Stromal cell of bone marrow (primary cell): Measurements from ENCODE around the gene WSCD1.

ENCODE experiments used
- DNase-seq: peaks from one replicate; pipeline ENCODE4 v3.0.0-alpha.2; 2012; ENCODE audit warnings: low read depth

Gene WSCD1

DNA sequence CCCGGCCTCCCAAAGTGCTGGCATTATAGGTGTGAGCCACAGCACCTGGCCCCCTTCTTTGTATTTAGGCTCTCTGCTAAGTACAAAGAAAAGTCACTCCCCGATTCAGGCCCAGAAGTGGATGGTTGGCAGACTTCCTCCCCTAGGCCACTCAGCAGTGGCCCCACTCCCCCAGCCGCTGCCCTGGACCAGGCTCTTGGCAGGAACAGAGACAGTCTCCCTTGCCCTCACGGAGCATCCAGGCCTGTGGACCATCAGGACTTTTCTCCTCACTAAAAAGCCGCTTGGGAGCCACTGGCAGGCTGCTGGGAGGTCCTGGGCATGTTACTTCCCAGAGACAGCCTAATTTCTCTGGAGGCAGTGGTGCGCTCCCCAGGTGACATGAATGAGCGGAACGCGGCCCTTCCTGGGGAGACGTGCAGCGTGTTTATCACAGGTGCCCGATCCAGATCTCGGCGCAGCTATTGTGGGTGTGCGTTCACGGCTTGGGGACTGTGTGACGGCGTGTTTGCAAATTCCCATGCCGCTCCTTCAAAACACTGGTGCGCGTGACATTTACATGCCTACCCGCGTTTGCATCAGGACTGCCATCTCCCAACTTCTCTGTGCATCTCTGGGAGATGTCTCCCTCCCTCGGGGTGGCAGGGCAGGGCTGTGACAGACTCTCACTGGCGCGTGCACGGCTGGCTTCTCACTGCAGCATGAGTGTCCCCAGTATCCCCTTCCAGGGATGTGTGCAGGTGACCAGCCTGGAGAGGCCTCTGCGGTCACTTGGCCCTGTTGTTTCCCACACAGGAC lies 16.6 kb downstream of the WSCD1 start:
- DNase-seq: no peak

DNA sequence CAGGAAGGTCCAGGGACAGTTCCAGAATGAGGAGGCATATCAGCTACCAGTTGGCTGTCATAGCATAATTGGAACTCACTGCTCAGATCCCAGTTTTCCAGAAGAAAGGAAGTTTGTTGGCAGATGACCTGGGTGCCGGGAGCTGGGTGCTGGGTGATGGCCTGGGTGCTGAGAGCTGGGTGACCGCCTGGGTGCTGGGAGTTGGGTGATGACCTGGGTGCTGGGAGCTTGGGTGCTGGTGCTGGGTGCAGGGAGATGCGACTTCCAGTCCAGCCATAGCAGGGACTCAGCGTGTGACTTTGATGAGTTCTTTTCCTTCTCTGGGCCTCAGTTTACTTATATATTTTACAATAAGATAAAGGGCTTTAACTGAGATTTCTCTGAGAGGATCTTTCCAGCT lies 18.0 kb downstream of the WSCD1 start:
- no peak for DNase-seq

DNA sequence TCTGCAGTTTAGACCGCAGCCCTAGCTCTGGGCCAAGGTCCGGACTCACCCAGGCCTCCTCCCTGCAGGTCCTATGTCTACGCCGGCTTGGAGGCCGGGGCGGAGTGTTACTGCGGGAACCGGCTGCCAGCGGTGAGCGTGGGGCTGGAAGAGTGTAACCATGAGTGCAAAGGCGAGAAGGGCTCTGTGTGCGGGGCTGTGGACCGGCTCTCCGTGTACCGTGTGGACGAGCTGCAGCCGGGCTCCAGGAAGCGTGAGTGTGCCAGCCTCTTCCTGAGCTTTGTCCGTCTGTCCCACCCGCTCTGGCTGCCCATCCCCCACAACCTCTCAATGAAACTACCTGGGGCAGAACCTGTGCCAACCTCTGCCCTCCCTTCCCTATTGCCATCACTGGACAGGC lies 20.1 kb downstream of the WSCD1 start:
- no peak for DNase-seq

DNA sequence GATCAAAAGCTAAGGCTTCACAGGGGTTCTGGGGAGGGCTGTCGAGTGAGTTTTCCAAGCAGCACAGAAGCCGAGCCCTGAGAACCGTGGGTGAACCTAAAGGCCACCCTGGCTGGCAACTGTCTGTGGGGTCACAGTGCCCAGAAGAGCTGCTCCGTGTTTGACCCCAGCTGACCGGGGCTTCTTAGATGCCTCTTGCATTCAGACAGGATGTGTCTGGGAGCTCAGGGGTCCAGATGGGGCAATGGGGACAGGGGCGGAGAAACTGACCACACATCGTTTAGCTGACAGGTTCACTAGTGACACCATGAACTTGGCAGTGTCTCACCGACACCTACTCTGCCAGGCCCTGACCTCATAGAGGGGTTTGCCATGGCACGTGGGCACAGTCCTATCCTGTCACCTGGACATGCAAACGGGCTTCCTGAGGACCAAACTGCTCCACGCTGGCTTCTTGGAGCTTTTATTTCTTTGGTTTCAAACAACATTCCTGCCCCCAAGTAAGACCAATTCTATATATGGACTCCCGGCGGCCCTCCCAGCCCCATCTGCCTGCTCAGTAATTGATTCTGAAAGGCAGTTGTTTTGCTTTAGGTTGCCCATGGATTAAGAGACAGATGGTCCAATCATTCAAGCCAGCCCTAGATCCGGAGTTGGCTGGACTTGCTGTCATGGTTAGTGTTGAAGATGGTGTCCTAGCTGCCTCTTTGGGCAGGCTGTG lies 22.2 kb downstream of the WSCD1 start:
- no peak for DNase-seq

DNA sequence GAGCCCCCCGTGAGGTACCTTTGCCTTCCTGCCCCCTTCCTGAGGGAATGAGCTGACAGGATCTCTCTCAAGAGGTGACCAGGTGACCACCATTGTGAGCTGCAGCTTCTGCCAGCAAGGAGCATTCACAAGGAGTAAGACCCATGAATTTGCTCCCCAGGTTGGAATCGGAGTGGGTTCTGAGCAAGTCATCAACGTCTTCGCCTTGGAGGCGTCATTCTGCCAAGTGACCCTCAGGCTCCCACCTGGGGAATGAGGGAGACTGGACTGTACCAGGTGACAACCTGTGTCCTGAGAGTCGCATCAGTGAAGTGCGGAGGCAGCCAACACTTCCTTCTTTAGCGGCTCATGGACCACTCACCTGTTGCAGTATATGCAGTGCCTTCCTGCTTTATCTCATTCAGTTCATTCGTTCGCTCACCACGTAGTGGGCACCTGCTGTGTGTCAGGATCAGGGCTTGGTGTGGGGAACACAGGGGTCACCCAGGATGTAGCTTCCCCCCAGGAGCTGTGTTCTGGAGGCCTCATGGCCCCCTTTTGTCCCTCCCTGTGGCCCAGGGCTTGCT lies 22.8 kb downstream of the WSCD1 start:
- DNase-seq: no peak

DNA sequence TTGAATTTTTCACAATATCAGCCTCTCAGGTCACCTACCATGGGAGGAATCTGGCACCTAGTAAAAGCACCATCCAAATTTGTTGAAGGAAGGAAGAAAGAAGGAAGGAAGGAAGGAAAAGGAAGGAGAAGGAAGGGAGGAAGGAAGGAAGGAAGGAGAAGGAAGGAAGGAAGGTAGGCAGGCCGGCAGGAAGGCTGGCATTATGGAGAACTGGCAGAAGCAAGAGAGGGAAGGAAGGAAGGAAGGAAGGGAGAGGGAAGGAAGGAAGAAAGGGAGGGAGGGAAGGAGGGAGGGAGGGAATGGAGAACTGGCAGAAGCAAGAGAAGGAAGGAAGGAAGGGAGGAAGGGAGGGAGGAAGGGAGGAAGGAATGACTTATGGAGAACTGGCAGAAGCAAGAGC lies 24.3 kb downstream of the WSCD1 start:
- no peak for DNase-seq

DNA sequence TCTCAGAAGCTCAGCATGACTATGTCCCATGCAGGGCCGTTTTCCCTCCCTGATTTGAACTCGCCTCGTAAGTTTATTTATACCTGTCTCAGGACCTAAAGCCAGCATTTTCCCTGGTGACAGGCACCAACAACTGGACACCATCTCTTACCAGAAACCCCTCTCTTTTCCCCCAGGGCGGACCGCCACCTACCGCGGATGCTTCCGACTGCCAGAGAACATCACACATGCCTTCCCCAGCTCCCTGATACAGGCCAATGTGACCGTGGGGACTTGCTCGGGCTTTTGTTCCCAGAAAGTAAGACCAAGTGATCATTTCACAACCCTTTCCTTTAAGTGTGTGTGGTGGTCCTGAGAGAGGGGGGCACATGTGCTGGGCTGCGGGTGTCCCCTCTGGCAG lies 24.7 kb downstream of the WSCD1 start:
- DNase-seq: no peak

DNA sequence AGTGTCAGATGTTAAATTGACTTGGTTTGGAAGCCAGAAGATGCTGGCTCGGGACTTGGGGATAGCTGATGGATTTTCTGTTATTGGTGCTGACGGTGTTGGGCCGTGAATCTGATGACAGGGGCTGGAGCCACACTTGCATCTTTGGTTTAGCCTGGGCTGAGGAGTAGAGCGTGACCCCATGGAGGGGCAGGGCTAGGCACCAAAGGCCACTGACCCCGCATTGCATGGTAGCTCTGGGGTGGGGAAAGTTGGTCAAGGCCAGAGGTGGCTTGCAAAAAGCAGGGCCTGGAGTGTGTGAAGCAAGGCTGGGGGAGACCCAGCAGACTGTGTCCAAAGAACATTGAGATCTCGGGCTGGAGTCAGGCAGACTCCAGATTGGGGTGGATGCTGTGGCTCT lies 25.3 kb downstream of the WSCD1 start:
- DNase-seq: no peak

DNA sequence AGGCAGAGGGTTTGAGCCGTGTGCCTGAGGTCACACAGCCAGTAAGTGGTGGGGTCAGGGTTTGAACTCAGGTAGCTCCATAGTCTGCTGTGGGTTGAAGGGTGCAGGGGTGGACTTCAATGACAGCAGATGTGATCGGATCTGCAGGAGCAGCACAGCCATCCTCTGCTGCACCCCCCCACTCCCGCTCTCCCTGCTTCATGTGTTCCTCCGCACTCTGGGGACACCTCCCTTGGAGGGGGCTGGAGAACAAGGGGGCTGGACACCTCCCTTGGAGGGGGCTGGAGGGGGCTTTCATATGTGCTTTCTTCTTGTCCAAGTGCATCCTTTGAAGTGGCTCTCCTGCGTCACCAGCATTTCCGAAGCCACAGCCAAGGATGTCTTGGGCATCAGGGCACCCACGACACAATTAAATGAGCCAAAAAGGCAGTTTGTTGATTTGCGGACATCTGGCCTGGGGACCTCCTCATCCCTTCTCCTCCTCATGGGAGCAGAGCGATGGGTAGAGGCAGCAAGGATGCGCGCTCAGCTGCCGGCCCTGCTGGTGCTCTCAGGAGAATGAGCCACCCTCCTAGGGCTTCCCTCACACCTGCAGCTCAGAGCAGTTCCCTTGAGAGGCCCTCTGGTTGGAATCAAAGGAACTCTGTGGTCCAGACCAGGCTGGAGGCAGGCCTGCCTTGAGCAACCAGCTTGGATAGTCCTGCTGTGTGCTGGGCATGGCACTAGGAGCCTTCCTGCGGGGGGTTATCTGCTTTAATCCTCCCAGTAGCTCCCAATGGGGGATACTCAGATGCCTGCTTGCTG lies 26.2 kb downstream of the WSCD1 start:
- DNase-seq: no peak

DNA sequence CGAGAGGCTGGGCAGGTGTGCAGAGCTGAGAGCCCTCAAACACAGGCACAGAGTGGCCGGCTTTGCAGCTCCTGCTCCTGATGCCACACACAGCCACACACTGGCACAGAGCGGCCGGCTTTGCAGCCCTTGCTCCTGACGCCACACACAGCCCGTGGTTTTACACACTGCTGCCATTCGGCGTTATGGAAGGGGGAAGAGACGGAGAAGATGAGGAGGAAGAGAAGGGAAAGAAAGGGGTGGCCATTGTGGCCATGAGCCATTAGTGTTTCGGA lies 26.8 kb downstream of the WSCD1 start:
- DNase-seq: no peak

DNA sequence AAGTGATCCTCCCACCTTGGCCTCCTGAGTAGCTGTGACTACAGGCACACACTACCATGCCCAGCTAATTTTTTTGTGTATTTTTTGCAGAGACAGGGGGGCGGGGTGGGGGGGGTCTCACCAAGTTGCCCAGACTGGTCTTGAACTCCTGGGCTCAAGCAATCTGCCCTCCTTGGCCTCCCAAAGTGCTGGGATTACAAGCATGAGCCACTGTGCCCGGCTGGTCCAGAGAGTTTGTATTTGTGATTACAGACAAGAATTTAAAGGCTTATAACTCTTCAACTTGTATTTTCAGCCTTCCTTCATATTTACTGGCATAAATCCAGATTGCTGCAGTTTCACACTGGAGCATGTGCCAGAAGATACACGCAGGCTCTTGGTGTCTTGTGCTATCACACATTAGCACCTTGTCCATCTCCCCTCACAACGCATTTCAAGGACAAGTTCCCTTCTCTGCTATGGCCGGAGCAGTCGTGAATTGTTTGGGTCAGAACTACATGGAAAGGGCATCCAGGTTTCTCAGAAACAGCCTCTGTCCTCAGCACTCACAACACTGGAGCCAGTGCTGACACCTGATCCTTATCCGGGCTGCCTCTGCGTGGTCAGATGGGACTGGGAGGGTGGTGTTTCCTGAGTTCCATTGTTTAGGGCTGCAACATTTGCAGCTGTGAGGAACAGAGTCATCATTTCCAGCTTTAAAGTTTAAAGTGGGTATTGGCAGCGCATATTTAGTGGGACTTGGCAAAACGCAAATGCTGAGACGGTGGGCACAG lies 28.1 kb downstream of the WSCD1 start:
- no peak for DNase-seq

DNA sequence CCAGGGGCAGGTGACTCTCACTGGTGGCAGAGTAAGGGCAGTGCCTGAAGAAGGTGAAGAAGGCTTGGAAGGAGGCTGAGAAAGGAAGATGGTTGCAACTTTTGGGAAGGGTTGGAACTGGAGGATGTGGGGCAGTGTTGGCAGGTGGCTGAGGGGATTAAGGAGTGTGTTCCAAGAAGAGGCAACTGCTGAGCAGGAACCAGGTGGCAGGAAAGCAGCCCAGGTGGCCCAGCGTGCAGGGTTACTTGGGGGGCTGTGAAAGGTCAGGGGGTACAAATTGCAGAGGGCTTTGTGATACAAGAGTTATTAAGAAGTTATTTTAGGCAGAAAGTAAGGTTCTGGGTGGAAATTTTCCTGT lies 28.6 kb downstream of the WSCD1 start:
- DNase-seq: no peak

DNA sequence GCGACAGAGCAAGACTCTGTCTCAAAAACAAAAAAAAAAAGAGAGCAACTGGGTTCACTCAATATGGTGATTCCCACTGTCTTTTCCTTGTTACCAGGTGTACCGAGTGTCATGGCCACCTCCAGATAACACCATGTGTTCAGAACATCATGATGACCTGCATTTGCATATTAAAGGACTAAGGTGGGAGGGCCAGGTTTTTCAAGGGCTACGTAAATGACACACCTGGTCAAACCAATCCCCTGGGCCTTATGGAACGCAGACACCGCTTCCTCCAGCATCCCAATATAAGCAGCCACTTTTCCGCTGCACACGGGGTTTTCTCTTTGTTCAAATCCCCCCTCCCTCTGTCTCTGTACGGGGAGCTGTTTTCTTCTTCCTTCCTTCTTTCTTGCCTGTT lies 29.3 kb downstream of the WSCD1 start:
- no peak for DNase-seq

DNA sequence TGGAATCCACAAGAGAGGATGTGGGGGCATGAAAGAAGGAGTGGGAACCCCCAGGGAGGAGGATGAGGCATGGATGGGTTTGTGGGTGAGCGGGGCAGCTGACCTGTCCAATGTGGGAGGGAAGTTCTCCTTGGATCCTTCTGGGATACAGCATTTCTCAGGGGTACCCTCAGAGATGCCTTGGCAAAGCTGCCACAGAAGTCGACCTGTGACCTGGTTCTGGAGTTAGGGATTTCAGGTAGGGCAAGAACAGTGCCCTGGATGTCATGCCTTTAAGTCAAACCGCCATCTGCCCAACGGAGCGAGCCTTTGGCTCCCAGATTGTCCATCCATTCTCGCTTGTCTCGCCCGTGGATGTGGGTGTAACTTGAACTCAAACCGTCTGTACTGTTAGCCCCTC lies 30.0 kb downstream of the WSCD1 start:
- DNase-seq: no peak

DNA sequence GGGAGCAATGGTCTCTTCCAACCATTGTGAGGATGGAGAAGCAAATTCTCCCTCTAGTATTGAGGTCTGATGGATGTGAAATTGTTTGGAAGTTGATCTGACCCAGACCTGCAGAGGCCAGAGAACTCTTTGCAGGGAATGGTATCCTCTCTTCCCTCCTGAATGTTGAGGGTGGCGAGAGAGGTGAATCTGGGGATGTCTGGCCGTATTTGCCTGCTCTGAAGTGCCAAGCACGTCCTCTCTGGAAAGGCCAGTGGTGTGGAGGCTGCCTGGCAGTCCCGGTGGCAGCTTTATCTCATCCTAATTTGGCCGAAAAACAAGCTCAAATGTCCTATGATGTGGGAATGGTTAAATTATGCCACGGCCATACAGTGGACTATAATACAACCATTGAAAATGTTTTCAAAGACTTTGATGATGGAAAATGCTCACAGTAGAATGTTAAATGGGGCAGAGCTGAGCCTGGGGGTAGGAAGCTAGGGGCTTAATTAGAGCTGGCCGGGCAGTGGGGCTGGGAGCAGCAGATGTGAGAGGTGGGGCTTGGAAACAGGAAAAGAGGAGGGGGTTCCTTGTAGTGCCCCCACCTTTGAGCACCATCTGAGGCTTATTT lies 30.8 kb downstream of the WSCD1 start:
- DNase-seq: no peak

DNA sequence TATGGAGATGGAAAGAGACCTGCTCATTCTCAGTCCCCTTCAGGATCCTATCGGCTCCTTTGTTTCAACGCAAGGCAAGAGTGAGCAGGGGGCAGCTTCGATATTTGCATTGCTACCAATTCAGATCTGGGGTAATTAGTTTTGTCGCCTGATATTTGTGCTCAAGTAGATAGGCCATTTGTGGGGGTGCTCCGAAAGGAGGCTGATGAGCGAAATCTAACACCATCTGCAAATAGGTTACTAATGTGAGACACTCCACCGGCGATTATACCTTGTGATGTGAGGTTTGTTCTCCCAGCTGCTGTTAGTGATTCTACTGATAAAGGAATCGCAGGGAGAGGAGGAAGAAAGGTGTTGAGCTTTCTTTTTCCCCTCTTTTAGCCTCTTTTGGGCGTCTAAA lies 31.5 kb downstream of the WSCD1 start:
- DNase-seq: no peak

DNA sequence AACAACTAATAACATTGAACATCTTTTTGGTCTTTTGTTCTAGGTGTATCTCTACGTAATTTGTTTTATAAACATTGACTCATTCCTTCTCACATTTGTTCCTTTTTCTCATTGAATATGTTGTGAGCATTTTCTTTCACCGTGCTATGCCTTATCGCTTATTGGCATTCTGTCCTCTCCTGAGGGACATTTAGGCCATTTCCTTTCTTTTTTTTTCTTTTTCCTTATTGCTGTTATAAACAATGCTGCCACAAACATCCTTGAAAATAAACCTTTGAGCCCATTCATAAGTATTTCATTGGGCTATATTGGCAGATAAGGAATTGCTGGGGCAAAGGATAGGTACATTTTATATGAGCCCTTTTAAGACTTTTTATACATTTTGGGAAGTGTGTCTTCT lies 32.4 kb downstream of the WSCD1 start:
- no peak for DNase-seq

DNA sequence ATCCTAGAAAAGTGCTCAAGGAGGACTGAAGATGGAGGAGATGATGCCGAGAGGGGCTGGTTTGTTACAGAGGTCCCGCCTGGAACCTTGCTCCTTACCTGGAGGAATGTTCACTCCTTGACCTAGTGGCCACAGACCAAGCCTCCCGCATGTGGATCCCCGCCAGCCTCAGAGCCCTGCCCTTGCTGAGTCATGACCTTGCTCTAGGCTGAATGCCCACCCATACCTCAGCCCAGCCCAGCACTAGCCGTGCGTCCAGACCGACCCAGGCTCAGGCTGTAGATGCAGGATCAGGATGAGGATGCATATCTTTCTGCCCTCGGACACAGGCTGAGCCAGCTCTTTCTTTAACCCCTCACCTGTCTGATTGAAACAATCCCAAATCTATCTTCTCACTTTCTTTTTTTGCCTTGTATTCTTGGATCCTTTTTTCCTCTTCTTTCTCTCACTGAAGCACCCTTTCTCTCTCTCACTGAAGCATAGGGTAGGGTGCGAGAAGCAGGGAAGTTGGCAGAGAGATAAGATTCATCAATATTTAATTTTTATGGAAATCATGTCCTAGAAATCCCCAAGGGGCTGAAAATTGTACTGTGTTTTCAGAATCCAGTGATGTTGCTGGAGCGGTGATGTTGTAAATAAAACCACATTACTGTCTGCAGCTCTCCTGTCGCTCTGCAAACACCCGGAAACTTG lies 34.9 kb downstream of the WSCD1 start:
- DNase-seq: no peak

DNA sequence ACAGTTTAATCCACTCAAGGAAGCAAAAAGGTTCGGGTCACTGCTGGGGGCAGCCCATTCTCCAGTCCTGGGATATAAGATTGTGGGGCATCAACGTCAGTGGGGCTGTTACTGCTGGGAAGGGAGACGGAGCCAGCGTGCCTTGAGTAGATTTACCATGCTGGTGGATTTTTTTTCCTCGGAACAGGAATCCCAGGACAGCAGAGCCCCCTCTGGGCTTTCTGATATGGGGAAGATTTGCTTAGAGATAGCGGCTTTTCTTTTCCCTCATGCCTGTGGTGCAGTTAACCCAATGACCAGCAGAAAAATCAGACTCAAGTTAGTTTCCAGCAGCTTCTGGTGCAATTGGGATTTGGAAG lies 35.4 kb downstream of the WSCD1 start:
- DNase-seq: no peak

DNA sequence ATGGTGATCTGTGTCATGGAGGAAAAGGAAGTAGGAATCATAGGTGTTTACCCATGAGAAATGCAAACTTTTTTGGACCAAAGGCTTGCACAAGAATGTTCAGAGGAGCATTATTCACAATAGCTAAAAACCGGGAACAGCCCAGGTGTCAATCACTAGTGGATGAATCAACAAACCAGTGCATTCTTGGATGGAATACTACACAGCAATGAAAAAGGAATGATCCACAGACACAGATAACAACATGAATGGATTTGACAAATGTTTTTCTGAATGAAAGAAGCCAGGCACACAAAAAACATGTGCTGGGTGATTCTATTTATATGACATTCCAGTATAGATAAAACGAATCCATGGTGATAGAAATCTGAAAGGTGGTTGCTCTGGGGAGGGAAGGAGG lies 36.0 kb downstream of the WSCD1 start:
- DNase-seq: no peak

DNA sequence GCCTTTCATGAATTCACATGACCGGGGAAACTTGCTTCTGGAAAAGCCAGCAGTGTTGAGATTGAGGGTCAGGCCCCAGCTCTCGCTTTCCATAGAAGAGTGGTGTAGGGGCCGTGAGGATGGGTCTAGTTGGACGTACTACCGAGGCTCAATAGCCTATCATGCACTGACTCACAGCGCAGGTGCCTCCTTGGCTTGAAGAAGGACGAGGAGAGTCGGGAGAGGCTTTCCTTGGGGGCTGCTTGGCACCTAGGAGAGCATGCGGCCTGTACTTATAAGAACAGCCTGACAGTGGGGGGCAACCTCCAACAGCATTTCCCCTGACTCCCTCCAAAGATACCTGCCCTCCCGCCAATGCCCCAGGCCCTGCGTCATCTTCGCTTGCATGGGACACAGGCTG lies 37.6 kb downstream of the WSCD1 start:
- no peak for DNase-seq
